GM21576 (cell line): ENCODE data around the gene HEPHL1.
"Not testable (repeated sequence)": the region's sequence is repeated elsewhere in the genome, so short reads cannot be mapped to it uniquely, and the experiment has no call there.

Source experiments
- ATAC-seq: cut with Tn5 transposase; IDR thresholded peaks from one replicate; pipeline ENCODE4 v1.9.1; 2021; ENCODE audit warnings: mild to moderate bottlenecking, moderate library complexity; ENCODE audit not compliant: unreplicated experiment

HEPHL1 gene

GRCh38 chr11:94084164-94084563 is 63.0 kb downstream of the HEPHL1 start:
- no peak for ATAC-seq

- ATAC-seq: no peak
These were observed 67.8 kb downstream of the HEPHL1 start for GRCh38 chr11:94088906-94089305.

GRCh38 chr11:94089341-94089740 is 68.2 kb downstream of the HEPHL1 start:
- ATAC-seq: no peak

- no peak for ATAC-seq
These were observed 69.2 kb downstream of the HEPHL1 start for GRCh38 chr11:94090401-94090800.

GRCh38 chr11:94091091-94091490 is 69.9 kb downstream of the HEPHL1 start:
- no peak for ATAC-seq

GRCh38 chr11:94100253-94100652 is 79.1 kb downstream of the HEPHL1 start:
- ATAC-seq: no peak

GRCh38 chr11:94103471-94103870 is 82.3 kb downstream of the HEPHL1 start:
- no peak for ATAC-seq

GRCh38 chr11:94104734-94105133 is 83.6 kb downstream of the HEPHL1 start:
- no peak for ATAC-seq

- no peak for ATAC-seq
These were observed 85.6 kb downstream of the HEPHL1 start for GRCh38 chr11:94106716-94107115.

- ATAC-seq: no peak
These were observed 86.2 kb downstream of the HEPHL1 start for GRCh38 chr11:94107363-94107762.

- ATAC-seq: no peak
These were observed 90.1 kb downstream of the HEPHL1 start for GRCh38 chr11:94111241-94111640.

GRCh38 chr11:94111660-94112059 is 90.5 kb downstream of the HEPHL1 start:
- ATAC-seq: no peak

- ATAC-seq: no peak
These were observed 91.2 kb downstream of the HEPHL1 start for GRCh38 chr11:94112206-94112953.

- no peak for ATAC-seq
These were observed 96.0 kb downstream of the HEPHL1 start for GRCh38 chr11:94117197-94117574.

- ATAC-seq: no peak
These were observed 96.7 kb downstream of the HEPHL1 start for GRCh38 chr11:94117871-94118270.

GRCh38 chr11:94119676-94120075 is 98.5 kb downstream of the HEPHL1 start:
- ATAC-seq: not testable (repeated sequence)

- ATAC-seq: not testable (repeated sequence)
These were observed 99.4 kb downstream of the HEPHL1 start for GRCh38 chr11:94120516-94120915.

GRCh38 chr11:94120946-94121345 is 99.8 kb downstream of the HEPHL1 start:
- ATAC-seq: no peak

- no peak for ATAC-seq
These were observed 104.4 kb downstream of the HEPHL1 start for GRCh38 chr11:94125407-94126115.

- no peak for ATAC-seq
These were observed 106.5 kb downstream of the HEPHL1 start for GRCh38 chr11:94127638-94128037.

- no peak for ATAC-seq
These were observed 107.2 kb downstream of the HEPHL1 start for GRCh38 chr11:94128291-94128745.
